Nephron progenitor cell (in vitro differentiated cells): ENCODE results near the gene FASN.

Source experiments
- DNase-seq: peaks from one replicate; pipeline ENCODE4 v3.0.0; 2021
- H3K27ac Mint-ChIP-seq: 2 replicates; pipeline ENCODE4 v1.8.0; 2021; ENCODE audit warnings: mild to moderate bottlenecking, moderate library complexity, mixed read lengths
- H3K27me3 Mint-ChIP-seq: 2 replicates; pipeline ENCODE4 v1.8.0; 2021; ENCODE audit warnings: mild to moderate bottlenecking, low read depth, mixed read lengths; ENCODE audit not compliant: poor library complexity
- H3K36me3 Mint-ChIP-seq: 2 replicates; pipeline ENCODE4 v1.8.0; 2021; ENCODE audit warnings: low read depth, mixed read lengths
- H3K4me1 Mint-ChIP-seq: 2 replicates; pipeline ENCODE4 v1.8.0; 2021; ENCODE audit warnings: mixed read lengths
- H3K4me3 Mint-ChIP-seq: 2 replicates; pipeline ENCODE4 v1.8.0; 2021; ENCODE audit warnings: mild to moderate bottlenecking, moderate library complexity, mixed read lengths
- H3K9me3 Mint-ChIP-seq: 2 replicates; pipeline ENCODE4 v1.8.0; 2021; ENCODE audit warnings: mild to moderate bottlenecking, moderate library complexity, mixed read lengths
- CTCF ChIP-seq: fragments of 200-600 bp; sonication (generic); IDR thresholded peaks from 2 replicates; pipeline ENCODE4 v1.5.0; 2021; ENCODE audit warnings: antibody characterized with exemption

Gene FASN

GRCh38 chr17:82105882-82106687 lies 8.0 kb upstream of the FASN start:
- peak; percentile 53 for DNase-seq
- no peaks in the 10 kb centered on the region for H3K27me3 Mint-ChIP-seq
- peak overlapping the region; percentile 95 for H3K27ac Mint-ChIP-seq
- H3K36me3 Mint-ChIP-seq: peaks cover 20% of the 10 kb centered on the region
- TF ChIP-seq CTCF: peak; percentile 22
- no peaks in the 10 kb centered on the region for H3K9me3 Mint-ChIP-seq
- peak overlapping the region; percentile 42 for H3K4me3 Mint-ChIP-seq
- H3K4me1 Mint-ChIP-seq: peaks cover 74% of the 10 kb centered on the region

- peaks cover 79% of the 10 kb centered on the region for H3K4me1 Mint-ChIP-seq
- DNase-seq: no peak
- H3K4me3 Mint-ChIP-seq: no peak overlapping the region
- no peak for TF ChIP-seq CTCF
- H3K9me3 Mint-ChIP-seq: no peaks in the 10 kb centered on the region
- H3K27ac Mint-ChIP-seq: no peak overlapping the region
- H3K27me3 Mint-ChIP-seq: no peaks in the 10 kb centered on the region
- peaks cover 16% of the 10 kb centered on the region for H3K36me3 Mint-ChIP-seq
These were observed 7.4 kb upstream of the FASN start for GRCh38 chr17:82105417-82105881.

- no peaks in the 10 kb centered on the region for H3K27me3 Mint-ChIP-seq
- H3K36me3 Mint-ChIP-seq: peaks cover 11% of the 10 kb centered on the region
- H3K27ac Mint-ChIP-seq: peak overlapping the region; percentile 39
- no peak for TF ChIP-seq CTCF
- no peak for DNase-seq
- no peak overlapping the region for H3K4me3 Mint-ChIP-seq
- no peaks in the 10 kb centered on the region for H3K9me3 Mint-ChIP-seq
- H3K4me1 Mint-ChIP-seq: peaks cover 80% of the 10 kb centered on the region
These were observed 6.9 kb upstream of the FASN start for GRCh38 chr17:82104797-82105416.

- Mint-ChIP-seq H3K36me3 (peaks cover 5% of the 10 kb centered on the region), H3K9me3 (no peaks in the 10 kb centered on the region), H3K4me3 (peak overlapping the region; percentile 45), H3K27ac (peak overlapping the region; percentile 97), H3K27me3 (no peaks in the 10 kb centered on the region), H3K4me1 (peaks cover 80% of the 10 kb centered on the region)
- DNase-seq: peak; percentile 54
- TF ChIP-seq CTCF: no peak
These were observed 5.8 kb upstream of the FASN start for GRCh38 chr17:82103553-82104451.

GRCh38 chr17:82101767-82102679 lies 4.0 kb upstream of the FASN start:
- H3K27me3 Mint-ChIP-seq: no peaks in the 10 kb centered on the region
- no peak overlapping the region for H3K4me3 Mint-ChIP-seq
- DNase-seq: no peak

More at GRCh38 chr17:82101767-82102679, 4.0 kb upstream of the FASN start:
- Mint-ChIP-seq H3K4me1 (peaks cover 64% of the 10 kb centered on the region), H3K9me3 (no peaks in the 10 kb centered on the region), H3K27ac (peak overlapping the region; percentile 22), H3K36me3 (no peaks in the 10 kb centered on the region)
- no peak for TF ChIP-seq CTCF
